ENCODE data around the gene IL27RA. TPM values are rescaled to one million over a fixed set of nuclear protein-coding genes. Genes with fewer than 3 reads are reported as not detected.
"Not testable (repeated sequence)": the region's sequence is repeated elsewhere in the genome, so short reads cannot be mapped to it uniquely, and the experiment has no call there.

Gene IL27RA
- polyA plus RNA-seq, 1 donor from 2014 or later: 1.0 TPM

DNA sequence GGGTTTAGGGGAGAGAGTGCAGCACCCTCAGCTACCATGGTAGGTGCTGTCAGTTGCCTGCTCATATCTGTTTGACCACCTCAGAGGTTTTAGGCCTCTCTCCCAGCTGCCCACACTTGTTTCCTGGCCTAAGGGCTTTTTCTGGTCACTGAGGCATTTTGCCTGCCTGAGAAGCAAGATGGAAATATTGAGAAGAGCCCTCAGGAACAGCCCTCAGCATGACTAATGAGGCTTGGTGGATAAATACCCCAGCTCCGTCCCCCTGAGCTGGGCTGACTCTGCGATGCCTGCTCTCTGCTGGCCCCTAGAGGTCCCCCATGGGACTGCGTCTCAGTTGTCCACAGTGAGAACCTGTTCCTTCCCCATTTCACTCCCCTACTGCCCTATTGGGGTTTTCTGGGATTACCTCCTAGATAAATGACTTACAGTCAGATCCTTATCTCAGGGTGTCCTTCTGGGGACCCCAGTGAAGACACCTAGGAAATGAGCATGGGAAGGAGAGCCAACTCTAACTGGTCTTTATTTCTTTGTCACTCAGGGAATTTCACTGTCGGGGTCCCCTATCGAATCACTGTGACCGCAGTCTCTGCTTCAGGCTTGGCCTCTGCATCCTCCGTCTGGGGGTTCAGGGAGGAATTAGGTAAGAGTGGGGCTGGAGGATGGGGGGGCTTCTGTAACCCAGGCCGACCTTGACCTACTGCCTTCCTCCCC lies 17.0 kb downstream of the IL27RA start:
- Histone ChIP-seq H4K20me1 (ENCODE audit: insufficient read depth) (no peaks in the 10 kb centered on the region), H3K27ac (ENCODE audit: low read length) (no peak overlapping the region), H3K9ac (ENCODE audit: low read length) (no peak overlapping the region), H3F3A (ENCODE audit: insufficient read depth, low read length, poor library complexity, severe bottlenecking) (no peaks in the 10 kb centered on the region), H3K9me2 (ENCODE audit: insufficient read depth, low read length) (no peaks in the 10 kb centered on the region), H3K36me3 (ENCODE audit: insufficient read depth, low read length) (no peaks in the 10 kb centered on the region), H3K27me3 (ENCODE audit: insufficient read depth, low read depth, low read length) (no peaks in the 10 kb centered on the region), H3K4me2 (ENCODE audit: low read length) (no peak overlapping the region), H3K79me2 (replicated peaks; ENCODE audit: insufficient read depth, low read length) (no peaks in the 10 kb centered on the region), H3K4me3 (ENCODE audit: low read length) (no peak overlapping the region), H3K9me3 (ENCODE audit: low read length) (no peaks in the 10 kb centered on the region), H2AFZ (ENCODE audit: low read depth, low read length) (no peak overlapping the region)
- TF ChIP-seq, protein P1, sequence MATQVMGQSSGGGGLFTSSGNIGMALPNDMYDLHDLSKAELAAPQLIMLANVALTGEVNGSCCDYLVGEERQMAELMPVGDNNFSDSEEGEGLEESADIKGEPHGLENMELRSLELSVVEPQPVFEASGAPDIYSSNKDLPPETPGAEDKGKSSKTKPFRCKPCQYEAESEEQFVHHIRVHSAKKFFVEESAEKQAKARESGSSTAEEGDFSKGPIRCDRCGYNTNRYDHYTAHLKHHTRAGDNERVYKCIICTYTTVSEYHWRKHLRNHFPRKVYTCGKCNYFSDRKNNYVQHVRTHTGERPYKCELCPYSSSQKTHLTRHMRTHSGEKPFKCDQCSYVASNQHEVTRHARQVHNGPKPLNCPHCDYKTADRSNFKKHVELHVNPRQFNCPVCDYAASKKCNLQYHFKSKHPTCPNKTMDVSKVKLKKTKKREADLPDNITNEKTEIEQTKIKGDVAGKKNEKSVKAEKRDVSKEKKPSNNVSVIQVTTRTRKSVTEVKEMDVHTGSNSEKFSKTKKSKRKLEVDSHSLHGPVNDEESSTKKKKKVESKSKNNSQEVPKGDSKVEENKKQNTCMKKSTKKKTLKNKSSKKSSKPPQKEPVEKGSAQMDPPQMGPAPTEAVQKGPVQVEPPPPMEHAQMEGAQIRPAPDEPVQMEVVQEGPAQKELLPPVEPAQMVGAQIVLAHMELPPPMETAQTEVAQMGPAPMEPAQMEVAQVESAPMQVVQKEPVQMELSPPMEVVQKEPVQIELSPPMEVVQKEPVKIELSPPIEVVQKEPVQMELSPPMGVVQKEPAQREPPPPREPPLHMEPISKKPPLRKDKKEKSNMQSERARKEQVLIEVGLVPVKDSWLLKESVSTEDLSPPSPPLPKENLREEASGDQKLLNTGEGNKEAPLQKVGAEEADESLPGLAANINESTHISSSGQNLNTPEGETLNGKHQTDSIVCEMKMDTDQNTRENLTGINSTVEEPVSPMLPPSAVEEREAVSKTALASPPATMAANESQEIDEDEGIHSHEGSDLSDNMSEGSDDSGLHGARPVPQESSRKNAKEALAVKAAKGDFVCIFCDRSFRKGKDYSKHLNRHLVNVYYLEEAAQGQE (IDR thresholded peaks at IDR 0.05; ENCODE audit: borderline replicate concordance): no peak
- TF ChIP-seq, protein P2, sequence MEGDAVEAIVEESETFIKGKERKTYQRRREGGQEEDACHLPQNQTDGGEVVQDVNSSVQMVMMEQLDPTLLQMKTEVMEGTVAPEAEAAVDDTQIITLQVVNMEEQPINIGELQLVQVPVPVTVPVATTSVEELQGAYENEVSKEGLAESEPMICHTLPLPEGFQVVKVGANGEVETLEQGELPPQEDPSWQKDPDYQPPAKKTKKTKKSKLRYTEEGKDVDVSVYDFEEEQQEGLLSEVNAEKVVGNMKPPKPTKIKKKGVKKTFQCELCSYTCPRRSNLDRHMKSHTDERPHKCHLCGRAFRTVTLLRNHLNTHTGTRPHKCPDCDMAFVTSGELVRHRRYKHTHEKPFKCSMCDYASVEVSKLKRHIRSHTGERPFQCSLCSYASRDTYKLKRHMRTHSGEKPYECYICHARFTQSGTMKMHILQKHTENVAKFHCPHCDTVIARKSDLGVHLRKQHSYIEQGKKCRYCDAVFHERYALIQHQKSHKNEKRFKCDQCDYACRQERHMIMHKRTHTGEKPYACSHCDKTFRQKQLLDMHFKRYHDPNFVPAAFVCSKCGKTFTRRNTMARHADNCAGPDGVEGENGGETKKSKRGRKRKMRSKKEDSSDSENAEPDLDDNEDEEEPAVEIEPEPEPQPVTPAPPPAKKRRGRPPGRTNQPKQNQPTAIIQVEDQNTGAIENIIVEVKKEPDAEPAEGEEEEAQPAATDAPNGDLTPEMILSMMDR (IDR thresholded peaks at IDR 0.05; ENCODE audit: poor library complexity, severe bottlenecking): peak; percentile 62

DNA sequence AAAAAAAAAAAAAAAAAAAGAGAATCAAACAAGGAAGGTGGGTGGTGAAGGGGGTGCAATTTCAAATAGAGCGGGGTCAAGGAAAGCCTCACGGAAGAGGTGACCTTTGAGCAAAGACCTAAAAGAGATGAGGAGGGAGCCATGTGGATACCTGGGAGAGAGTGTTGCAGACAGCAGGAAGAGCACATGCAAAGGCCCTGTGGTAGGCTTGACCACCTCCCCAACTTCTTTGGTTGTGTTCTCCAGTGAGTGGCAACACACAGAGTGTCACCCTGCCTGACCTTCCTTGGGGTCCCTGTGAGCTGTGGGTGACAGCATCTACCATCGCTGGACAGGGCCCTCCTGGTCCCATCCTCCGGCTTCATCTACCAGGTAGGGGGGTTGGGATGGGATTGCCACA lies 18.9 kb downstream of the IL27RA start:
- no peak overlapping the region for H3K9ac ChIP-seq (ENCODE audit: low read length)
- H3K27ac ChIP-seq (ENCODE audit: low read length): no peak overlapping the region
- no peaks in the 10 kb centered on the region for H3K79me2 ChIP-seq (replicated peaks; ENCODE audit: insufficient read depth, low read length)
- TF ChIP-seq, protein P1 (IDR thresholded peaks at IDR 0.05; ENCODE audit: borderline replicate concordance): no peak
- TF ChIP-seq TAF1 (IDR thresholded peaks at IDR 0.05; ENCODE audit: low read depth) (no peak), SMC3 (conservative IDR thresholded peaks at IDR 0.05; ENCODE audit: poor library complexity) (no peak), MXI1 (conservative IDR thresholded peaks at IDR 0.05; ENCODE audit: poor library complexity, severe bottlenecking) (no peak), RAD21 (conservative IDR thresholded peaks at IDR 0.05) (no peak), POLR2AphosphoS5 (IDR thresholded peaks at IDR 0.05) (no peak), EP300 (conservative IDR thresholded peaks at IDR 0.05; ENCODE audit: poor library complexity, severe bottlenecking) (no peak), EZH2 (IDR thresholded peaks at IDR 0.05; ENCODE audit: borderline replicate concordance, insufficient read depth, low read length, poor library complexity, severe bottlenecking) (no peak)
- TF ChIP-seq, protein P2 (IDR thresholded peaks at IDR 0.05; ENCODE audit: poor library complexity, severe bottlenecking): no peak
- no peaks in the 10 kb centered on the region for H3K9me3 ChIP-seq (ENCODE audit: low read length)
- H4K20me1 ChIP-seq (ENCODE audit: insufficient read depth): no peaks in the 10 kb centered on the region
- H3F3A ChIP-seq (ENCODE audit: insufficient read depth, low read length, poor library complexity, severe bottlenecking): no peaks in the 10 kb centered on the region
- H3K27me3 ChIP-seq (ENCODE audit: insufficient read depth, low read depth, low read length): no peaks in the 10 kb centered on the region
- no peak overlapping the region for H2AFZ ChIP-seq (ENCODE audit: low read depth, low read length)
- H3K9me2 ChIP-seq (ENCODE audit: insufficient read depth, low read length): no peaks in the 10 kb centered on the region
- no peak overlapping the region for H3K4me3 ChIP-seq (ENCODE audit: low read length)
- H3K4me2 ChIP-seq (ENCODE audit: low read length): no peak overlapping the region
- H3K36me3 ChIP-seq (ENCODE audit: insufficient read depth, low read length): no peaks in the 10 kb centered on the region

DNA sequence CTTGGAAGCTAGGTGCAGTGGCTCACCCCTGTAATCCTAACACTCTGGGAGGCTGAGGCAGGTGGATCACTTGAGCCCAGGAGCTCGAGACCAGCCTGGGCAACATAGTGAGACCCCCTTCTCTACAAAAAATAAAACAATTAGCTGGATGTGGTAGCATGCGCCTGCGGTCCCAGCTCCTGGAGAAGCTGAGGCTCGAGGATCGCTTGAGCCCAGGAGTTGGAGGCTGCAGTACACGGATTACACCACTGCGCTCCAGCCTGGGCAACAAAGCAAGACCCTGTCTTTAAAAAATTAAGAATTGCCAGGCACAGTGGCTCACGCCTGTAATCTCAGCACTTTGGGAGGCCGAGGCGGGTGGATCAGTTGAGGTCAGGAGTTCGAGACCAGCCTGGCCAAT lies 19.4 kb downstream of the IL27RA start:
- not testable (repeated sequence) for H3K79me2 ChIP-seq (replicated peaks; ENCODE audit: insufficient read depth, low read length); H3K36me3 ChIP-seq (ENCODE audit: insufficient read depth, low read length); H3K27ac ChIP-seq (ENCODE audit: low read length); H4K20me1 ChIP-seq (ENCODE audit: insufficient read depth); H3K9ac ChIP-seq (ENCODE audit: low read length); H3K9me3 ChIP-seq (ENCODE audit: low read length); H2AFZ ChIP-seq (ENCODE audit: low read depth, low read length); H3F3A ChIP-seq (ENCODE audit: insufficient read depth, low read length, poor library complexity, severe bottlenecking); H3K27me3 ChIP-seq (ENCODE audit: insufficient read depth, low read depth, low read length); H3K4me3 ChIP-seq (ENCODE audit: low read length); H3K4me2 ChIP-seq (ENCODE audit: low read length); H3K9me2 ChIP-seq (ENCODE audit: insufficient read depth, low read length)
